ENCODE results near the gene CELF4. TPM values are rescaled to one million over a fixed set of nuclear protein-coding genes. Genes with fewer than 3 reads are reported as not detected.

Gene CELF4
- total RNA-seq, 1 donor from 2014 or later, result 0.44 TPM

- TF ChIP-seq CTCF (IDR thresholded peaks at IDR 0.05; ENCODE audit: unreplicated experiment), result no peak
- Mint-ChIP-seq H3K9me3 (ENCODE audit: unreplicated experiment) (no peaks in the 10 kb centered on the region), H3K27ac (ENCODE audit: unreplicated experiment) (no peak overlapping the region), H3K4me1 (ENCODE audit: unreplicated experiment) (no peaks in the 10 kb centered on the region), H3K36me3 (ENCODE audit: low read depth, unreplicated experiment) (no peaks in the 10 kb centered on the region), H3K27me3 (ENCODE audit: unreplicated experiment) (peaks cover 2% of the 10 kb centered on the region), H3K4me3 (ENCODE audit: unreplicated experiment) (no peak overlapping the region)
- DNase-seq (ENCODE audit: low spot score), result no peak
These were observed 340.3 kb downstream of the CELF4 start for GRCh38 chr18:37225279-37225678.

GRCh38 chr18:37222999-37223378 is 342.6 kb downstream of the CELF4 start:
- no peak overlapping the region for H3K27ac Mint-ChIP-seq (ENCODE audit: unreplicated experiment)
- no peak for TF ChIP-seq CTCF (IDR thresholded peaks at IDR 0.05; ENCODE audit: unreplicated experiment)
- H3K4me3 Mint-ChIP-seq (ENCODE audit: unreplicated experiment), result no peak overlapping the region
- H3K36me3 Mint-ChIP-seq (ENCODE audit: low read depth, unreplicated experiment), result no peaks in the 10 kb centered on the region
- DNase-seq (ENCODE audit: low spot score), result no peak
- H3K27me3 Mint-ChIP-seq (ENCODE audit: unreplicated experiment), result peaks cover 6% of the 10 kb centered on the region
- peaks cover 5% of the 10 kb centered on the region for H3K4me1 Mint-ChIP-seq (ENCODE audit: unreplicated experiment)
- no peaks in the 10 kb centered on the region for H3K9me3 Mint-ChIP-seq (ENCODE audit: unreplicated experiment)

GRCh38 chr18:37222354-37222998 is 343.1 kb downstream of the CELF4 start:
- no peaks in the 10 kb centered on the region for H3K9me3 Mint-ChIP-seq (ENCODE audit: unreplicated experiment)
- no peak overlapping the region for H3K27ac Mint-ChIP-seq (ENCODE audit: unreplicated experiment)
- H3K4me1 Mint-ChIP-seq (ENCODE audit: unreplicated experiment), result peaks cover 5% of the 10 kb centered on the region
- no peak for TF ChIP-seq CTCF (IDR thresholded peaks at IDR 0.05; ENCODE audit: unreplicated experiment)
- peaks cover 6% of the 10 kb centered on the region for H3K27me3 Mint-ChIP-seq (ENCODE audit: unreplicated experiment)
- DNase-seq (ENCODE audit: low spot score), result no peak
- H3K36me3 Mint-ChIP-seq (ENCODE audit: low read depth, unreplicated experiment), result no peaks in the 10 kb centered on the region
- H3K4me3 Mint-ChIP-seq (ENCODE audit: unreplicated experiment), result no peak overlapping the region

GRCh38 chr18:37219257-37219656 is 346.3 kb downstream of the CELF4 start:
- no peak overlapping the region for H3K27ac Mint-ChIP-seq (ENCODE audit: unreplicated experiment)
- no peaks in the 10 kb centered on the region for H3K9me3 Mint-ChIP-seq (ENCODE audit: unreplicated experiment)
- TF ChIP-seq CTCF (IDR thresholded peaks at IDR 0.05; ENCODE audit: unreplicated experiment), result no peak
- H3K27me3 Mint-ChIP-seq (ENCODE audit: unreplicated experiment), result peaks cover 6% of the 10 kb centered on the region
- H3K4me1 Mint-ChIP-seq (ENCODE audit: unreplicated experiment), result peaks cover 5% of the 10 kb centered on the region
- H3K4me3 Mint-ChIP-seq (ENCODE audit: unreplicated experiment), result no peak overlapping the region
- no peaks in the 10 kb centered on the region for H3K36me3 Mint-ChIP-seq (ENCODE audit: low read depth, unreplicated experiment)
- no peak for DNase-seq (ENCODE audit: low spot score)

GRCh38 chr18:37218022-37218590 is 347.5 kb downstream of the CELF4 start:
- Mint-ChIP-seq H3K36me3 (ENCODE audit: low read depth, unreplicated experiment) (no peaks in the 10 kb centered on the region), H3K4me3 (ENCODE audit: unreplicated experiment) (no peak overlapping the region), H3K9me3 (ENCODE audit: unreplicated experiment) (no peaks in the 10 kb centered on the region), H3K27me3 (ENCODE audit: unreplicated experiment) (peaks cover 8% of the 10 kb centered on the region), H3K4me1 (ENCODE audit: unreplicated experiment) (peaks cover 5% of the 10 kb centered on the region), H3K27ac (ENCODE audit: unreplicated experiment) (no peak overlapping the region)
- no peak for TF ChIP-seq CTCF (IDR thresholded peaks at IDR 0.05; ENCODE audit: unreplicated experiment)
- no peak for DNase-seq (ENCODE audit: low spot score)

Data from endothelial cell (in vitro differentiated cells).